ENCODE measurements around the gene NSG1.
"Not testable (repeated sequence)": the region's sequence is repeated elsewhere in the genome, so short reads cannot be mapped to it uniquely, and the experiment has no call there.

The NSG1 gene

GRCh38 chr4:4386736-4387392, at the start of gene NSG1:
Gene NSG1 (plus strand): TSS chr4:4387102. CDS start chr4:4387630, 528 bp downstream.
- peak in 29 of 56 donors; percentile 12 to 82 (median 41) for DNase-seq

DNA sequence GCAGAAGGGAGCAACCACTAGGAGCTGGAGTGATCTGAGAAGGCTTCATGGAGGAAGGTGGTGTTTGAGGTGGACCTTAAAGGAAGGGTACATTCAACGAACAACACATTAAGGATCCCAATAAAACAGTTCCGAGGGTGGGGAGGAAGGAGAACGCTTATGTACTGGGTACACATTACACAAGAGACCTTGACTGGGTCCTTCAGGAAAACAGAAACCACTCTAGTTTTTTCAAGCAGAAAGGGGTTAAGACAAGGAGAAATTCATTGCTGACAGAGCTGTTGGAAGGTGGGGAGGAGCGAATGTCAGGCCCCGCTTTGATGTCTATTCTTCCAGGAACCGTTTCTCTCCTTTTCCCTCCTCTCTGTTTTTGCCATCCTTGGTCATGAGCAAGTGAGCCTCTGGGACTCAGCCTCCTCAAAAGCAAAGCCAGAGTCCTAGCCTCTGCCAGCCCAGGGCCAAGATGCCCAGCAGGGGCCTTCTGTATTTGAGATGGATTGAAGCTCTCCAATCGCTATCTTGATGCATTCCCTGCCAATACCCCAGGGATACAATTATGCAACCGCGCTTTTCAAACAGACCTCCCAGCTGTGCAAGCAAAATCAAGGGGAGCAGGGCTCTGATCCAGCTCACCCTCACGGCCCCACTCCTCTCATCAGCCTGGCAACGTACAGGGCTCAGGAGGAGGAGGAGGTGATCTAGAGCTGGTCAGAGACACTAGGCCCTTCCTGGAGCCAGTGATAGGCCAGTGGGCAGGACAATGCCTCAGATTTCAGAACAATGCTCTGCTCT, 48.5 kb upstream of the NSG1 start:
- no peak for DNase-seq

- no peak for DNase-seq
Measured at GRCh38 chr4:4339504-4340085, 47.3 kb upstream of the NSG1 start.

DNA sequence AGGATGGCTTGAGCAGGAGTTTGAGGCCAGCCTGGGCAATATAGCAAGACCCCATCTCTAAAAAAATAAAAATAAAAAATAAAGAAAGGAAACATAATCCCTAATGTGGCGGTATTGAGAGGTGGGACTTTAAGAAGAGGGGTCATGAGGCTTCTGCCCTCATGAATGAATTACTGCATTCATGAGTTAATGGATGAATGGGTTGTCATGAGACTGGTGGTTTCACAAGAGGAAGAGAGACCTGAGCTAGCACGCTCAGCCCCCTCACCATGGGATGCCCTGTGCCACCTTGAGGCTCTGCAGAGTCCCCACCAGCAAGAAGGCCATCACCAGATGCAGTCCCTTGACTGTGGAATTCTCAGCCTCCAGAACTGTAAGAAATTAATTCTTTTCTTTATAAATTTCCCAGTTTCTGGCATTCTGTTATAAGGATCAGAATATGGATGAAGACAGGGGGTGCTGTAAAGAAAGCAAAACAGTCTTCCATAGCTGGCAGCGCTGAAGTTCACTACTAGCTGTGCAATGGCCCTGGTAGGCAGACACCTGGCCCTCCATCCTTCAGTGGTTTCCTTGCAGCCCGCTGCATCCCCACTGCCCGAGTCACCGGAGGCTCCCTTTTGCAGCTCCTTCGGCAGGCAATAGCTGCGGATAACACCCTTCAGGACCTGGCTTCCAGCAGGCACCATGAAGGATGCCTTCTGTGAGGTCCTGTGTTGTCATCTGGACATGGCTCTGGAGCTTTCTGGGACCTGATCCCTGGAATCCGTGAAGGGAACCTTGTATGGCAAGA, 44.8 kb upstream of the NSG1 start:
- no peak for DNase-seq

GRCh38 chr4:4343038-4343437, 43.9 kb upstream of the NSG1 start:
- no peak for DNase-seq

- no peak for DNase-seq
Measured at GRCh38 chr4:4344915-4345527, 41.9 kb upstream of the NSG1 start.

- no peak for DNase-seq
Measured at GRCh38 chr4:4347585-4347984, 39.3 kb upstream of the NSG1 start.

- not testable (repeated sequence) for DNase-seq
Measured at GRCh38 chr4:4348585-4348984, 38.3 kb upstream of the NSG1 start.

GRCh38 chr4:4349867-4350266, 37.0 kb upstream of the NSG1 start:
- DNase-seq, result no peak

GRCh38 chr4:4350909-4351308, 36.0 kb upstream of the NSG1 start:
- DNase-seq, result no peak

- DNase-seq, result no peak
Measured at GRCh38 chr4:4355302-4355701, 31.6 kb upstream of the NSG1 start.

DNA sequence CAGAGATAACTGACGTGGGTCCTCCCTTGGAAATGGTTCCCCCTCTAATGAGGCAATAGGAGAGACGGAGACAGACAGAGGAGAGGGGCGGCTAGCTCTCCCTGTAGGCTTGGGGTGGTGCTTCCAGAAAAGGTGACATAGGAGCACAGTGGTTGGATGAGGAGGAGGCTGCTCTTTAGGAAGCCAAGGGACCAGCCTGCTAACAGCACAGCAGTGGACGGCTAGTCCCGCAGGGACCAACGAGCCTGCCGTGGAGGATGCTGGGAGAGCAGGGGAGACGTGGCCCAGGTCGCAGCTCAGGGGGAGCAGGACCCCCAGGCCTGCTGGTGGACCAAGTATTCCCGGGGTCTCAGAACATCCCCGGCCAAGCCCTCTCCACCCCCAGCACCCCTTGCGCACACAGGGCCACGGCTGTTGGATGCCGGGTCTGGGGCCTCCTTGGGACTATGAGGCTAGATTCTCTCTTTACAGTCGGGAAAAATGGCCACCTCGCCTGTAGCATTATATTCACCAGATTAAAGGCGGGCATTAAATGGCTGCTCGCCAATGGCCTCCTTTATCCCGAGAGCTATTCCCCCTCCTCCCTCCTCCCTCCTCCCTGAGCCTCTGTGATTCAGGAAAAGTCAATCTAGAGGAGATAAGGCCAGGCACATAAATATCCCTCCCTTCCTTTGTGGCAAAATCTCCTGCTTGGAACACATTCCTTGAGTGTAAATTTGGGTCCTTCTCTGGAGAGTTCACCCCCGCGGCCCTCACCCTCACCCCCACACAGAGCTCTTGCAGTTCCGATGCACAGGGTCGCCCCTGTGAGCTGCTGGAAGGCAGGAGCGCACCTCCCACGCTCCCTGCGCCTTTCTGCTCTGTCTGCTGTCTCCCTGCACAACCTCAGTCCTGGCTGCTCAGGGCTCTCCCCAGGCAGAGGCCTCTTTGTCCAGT, 30.5 kb upstream of the NSG1 start:
- peak in 2 of 56 donors; percentile 7 to 16 for DNase-seq

DNA sequence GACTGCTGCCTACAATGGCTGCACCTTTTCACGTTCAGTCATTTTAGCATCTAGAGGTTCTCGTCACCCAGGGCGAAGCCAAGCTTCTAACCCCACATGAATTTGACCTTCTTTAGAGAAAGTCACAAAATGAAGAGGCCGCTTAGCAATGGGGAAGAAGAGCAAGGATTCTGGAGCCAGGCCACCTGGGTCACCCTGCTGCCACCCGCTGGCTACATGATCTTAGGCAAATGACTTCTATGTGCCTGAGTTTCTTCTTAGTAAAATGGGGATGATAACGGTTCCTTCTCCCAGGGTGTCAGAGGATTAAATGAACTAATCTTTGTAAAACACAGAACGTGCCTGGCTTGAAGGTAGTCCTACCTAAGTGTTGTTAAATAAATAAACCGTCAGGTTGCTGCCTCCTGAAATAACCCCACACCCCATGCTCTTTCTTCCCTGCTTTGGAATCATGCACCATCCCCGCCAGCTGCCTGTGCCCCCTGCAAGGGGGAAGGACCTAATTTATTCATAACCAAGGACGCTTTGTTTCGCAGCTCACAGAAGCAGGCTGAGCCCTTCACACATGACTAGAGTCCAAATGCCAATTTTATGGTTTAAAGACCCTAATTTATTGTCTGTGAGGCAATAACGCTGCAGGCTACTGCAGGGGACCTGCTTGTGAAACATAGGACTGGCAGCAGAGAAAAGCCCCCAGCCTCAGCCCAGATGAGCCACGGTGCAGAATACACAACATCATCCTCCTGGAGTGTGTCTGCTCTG, 28.6 kb upstream of the NSG1 start:
- no peak for DNase-seq

DNA sequence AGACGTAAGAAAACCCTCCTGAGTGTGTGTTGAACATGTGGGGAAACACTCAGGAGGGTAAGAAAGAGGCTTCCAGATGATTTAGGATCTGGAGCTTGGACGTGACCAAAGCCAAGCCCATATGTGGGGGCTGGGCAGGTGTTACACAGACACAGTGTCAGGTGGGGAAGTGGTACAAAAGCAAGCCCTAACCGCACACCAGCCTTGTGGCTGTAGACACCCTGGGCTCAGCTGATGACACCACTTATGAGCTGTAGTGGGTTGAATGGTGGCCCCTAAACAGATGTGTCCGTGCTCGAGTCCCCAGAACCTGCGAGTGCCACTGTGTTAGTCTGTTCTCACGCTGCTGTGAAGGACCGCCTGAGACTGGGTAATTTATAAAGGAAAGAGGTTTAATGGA, 25.0 kb upstream of the NSG1 start:
- DNase-seq, result peak in 1 of 56 donors; percentile 51

DNA sequence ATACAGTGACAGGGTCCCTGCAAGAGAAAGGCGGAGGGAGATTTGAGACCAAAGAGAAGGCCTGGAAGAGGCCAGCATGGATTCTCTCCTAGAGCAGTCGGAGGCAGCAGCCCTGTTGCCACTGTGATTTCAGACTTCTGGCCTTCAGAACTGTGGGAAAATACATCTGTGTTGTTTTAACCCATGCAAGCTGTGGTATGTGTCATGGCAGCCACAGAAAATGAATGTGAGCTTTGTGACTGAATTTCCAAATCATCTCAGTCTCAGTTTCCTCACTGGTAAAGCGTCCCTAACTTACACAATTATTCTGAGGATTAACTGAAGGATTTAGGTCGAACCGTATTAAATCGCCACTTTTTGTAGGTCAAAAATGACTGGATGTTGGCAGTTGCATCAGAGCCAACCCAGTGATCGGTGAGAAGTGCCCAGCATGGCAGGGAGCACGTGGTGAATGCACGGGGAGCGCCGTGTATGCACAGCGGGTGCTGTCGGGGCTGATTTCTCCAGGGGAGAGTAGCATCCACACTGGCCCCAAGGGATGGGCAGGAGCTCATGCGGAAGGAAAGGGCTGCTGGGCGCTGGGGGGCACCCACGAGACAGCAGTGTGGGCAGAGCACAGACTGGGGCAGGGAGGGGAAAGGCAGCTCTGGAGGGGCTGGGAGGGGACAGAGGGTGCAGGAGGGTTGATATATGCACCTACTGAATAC, 23.8 kb upstream of the NSG1 start:
- DNase-seq, result no peak

DNA sequence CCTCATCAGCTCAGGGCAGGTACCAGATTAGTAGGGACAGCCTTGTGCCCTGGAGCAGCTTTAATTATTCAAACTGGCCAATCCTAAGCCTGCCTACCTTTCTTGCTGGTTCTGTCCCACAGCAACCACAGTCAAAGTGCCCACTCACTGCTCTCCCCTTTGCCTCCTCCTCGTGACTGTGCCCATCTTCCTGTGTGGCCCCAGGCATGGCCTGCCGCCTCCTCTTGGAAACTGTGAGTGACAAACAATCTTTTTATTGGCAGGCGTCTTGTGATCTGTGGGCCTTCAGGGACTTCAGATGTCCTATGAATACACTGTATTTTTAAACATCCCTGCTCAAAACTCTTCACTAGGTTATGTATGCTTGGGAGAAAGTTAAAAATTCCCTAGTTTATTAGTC, 22.8 kb upstream of the NSG1 start:
- no peak for DNase-seq

GRCh38 chr4:4364486-4365208, 22.3 kb upstream of the NSG1 start:
- DNase-seq, result no peak
